Activated T-cell treated with anti-CD3 and anti-CD28 coated beads for 24 hours (primary cell): ENCODE measurements around the gene TUBB4B.
"Not testable (repeated sequence)": the region's sequence is repeated elsewhere in the genome, so short reads cannot be mapped to it uniquely, and the experiment has no call there.

Source experiments
- DNase-seq: peaks from one replicate; pipeline ENCODE4 v3.0.0-alpha.2; 2020; ENCODE audit warnings: low read depth

Gene TUBB4B

GRCh38 chr9:137251490-137252268 is 10.6 kb downstream of the TUBB4B start:
- no peak for DNase-seq

- no peak for DNase-seq
These were observed 11.7 kb downstream of the TUBB4B start for GRCh38 chr9:137252555-137253506.

- DNase-seq, result no peak
These were observed 12.9 kb downstream of the TUBB4B start for GRCh38 chr9:137253717-137254623.

- DNase-seq, result peak; percentile 93
These were observed 13.7 kb downstream of the TUBB4B start, which contains the start of gene NELFB for GRCh38 chr9:137254624-137255447. NELFB (plus strand) TSS chr9:137255327.

- DNase-seq, result no peak
These were observed 14.5 kb downstream of the TUBB4B start for GRCh38 chr9:137255448-137256114.

GRCh38 chr9:137256362-137256761 is 15.3 kb downstream of the TUBB4B start:
- DNase-seq, result no peak

- no peak for DNase-seq
These were observed 15.8 kb downstream of the TUBB4B start for GRCh38 chr9:137256856-137257255.

GRCh38 chr9:137262173-137262908 is 21.3 kb downstream of the TUBB4B start:
- DNase-seq, result not testable (repeated sequence)

- no peak for DNase-seq
These were observed 21.8 kb downstream of the TUBB4B start for GRCh38 chr9:137262909-137263285.

- no peak for DNase-seq
These were observed 22.4 kb downstream of the TUBB4B start for GRCh38 chr9:137263506-137263905.

GRCh38 chr9:137264067-137264466 is 23.0 kb downstream of the TUBB4B start:
- DNase-seq, result no peak

GRCh38 chr9:137265496-137266161 is 24.5 kb downstream of the TUBB4B start:
- DNase-seq, result no peak

GRCh38 chr9:137266162-137266527 is 25.1 kb downstream of the TUBB4B start:
- no peak for DNase-seq

GRCh38 chr9:137266585-137267453 is 25.7 kb downstream of the TUBB4B start:
- no peak for DNase-seq

- DNase-seq, result no peak
These were observed 26.9 kb downstream of the TUBB4B start for GRCh38 chr9:137267933-137268355.

GRCh38 chr9:137268538-137269201 is 27.6 kb downstream of the TUBB4B start:
- no peak for DNase-seq

GRCh38 chr9:137269231-137269772 is 28.2 kb downstream of the TUBB4B start:
- no peak for DNase-seq
